GM19324 (cell line): ENCODE data around the gene ZC3H18.

Experiments used
- ATAC-seq: cut with Tn5 transposase; IDR thresholded peaks from one replicate; pipeline ENCODE4 v1.9.1; 2021; ENCODE audit warnings: mild to moderate bottlenecking, moderate library complexity; ENCODE audit not compliant: unreplicated experiment, low FRiP score

Gene ZC3H18

DNA sequence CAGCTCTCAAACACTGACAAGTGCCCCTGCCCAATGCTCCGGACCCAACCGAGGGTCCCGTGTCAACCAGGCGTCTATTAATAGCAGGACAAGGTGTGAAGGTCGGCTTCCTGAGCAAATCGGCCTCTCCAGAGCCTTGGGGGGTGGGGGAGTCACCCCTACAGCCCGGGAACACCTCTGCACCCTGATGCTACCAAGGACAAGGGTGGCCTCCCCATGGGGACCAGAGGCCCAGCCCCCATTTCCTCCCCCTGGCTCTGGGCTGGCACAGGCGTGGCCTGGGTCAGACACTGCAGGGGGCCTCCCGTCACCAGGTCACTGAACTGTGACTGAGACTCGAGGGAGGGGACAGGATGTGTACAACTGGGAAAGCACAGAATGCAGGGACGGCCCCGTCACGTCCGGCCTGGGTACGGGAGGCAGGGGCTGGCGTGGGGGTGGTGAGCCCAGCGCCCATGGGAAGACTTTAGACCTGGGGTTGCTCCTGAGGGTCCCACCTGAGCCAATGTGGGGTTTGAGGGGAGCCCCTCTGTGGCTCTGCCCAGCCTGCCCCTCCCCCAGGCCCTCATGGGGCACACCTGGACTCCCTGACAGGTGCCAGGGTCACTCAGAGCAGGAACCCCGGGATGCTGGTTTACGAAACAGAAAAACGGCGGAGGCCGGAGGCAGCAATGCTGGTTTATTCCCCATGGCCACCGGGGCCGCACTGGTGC, 81.2 kb downstream of the ZC3H18 start:
- ATAC-seq: peak; percentile 64

DNA sequence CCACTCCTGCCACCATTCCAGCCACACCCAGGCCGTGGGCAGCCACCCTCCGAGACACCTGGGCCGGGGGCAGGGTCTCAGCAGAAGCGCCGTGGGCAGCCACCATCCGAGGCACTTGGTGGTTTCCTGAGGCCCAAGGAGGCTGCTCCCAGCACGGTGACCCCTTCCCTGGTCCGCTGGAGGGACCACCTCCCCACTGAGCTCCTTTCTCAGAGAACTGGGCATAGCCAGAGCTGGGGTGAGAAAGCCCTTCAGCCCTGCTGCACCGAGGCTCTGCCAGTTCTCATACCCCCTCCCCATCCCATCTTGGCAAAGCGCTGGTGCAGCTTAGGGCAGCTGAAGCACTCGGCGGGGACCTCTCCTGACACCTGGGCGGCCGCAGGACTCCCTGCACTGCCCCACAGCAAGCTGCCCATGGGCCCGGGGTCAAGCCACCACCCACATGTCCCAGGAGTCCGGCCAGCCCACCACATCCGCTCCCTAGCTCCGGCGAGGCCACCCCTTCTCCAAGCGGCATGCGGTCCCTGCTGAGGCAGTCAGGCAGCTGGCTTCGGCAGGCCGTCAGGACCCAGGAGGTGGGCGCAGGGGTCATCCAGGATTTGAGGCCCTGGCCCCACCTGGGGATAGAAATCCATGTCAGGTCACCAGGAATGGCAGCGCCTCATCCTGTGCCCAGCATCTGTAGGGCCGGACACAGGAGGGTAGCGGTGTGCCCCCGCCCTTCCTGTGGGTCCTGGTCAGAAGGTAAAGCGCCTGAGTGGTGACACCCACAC, 82.0 kb downstream of the ZC3H18 start:
- ATAC-seq: no peak

DNA sequence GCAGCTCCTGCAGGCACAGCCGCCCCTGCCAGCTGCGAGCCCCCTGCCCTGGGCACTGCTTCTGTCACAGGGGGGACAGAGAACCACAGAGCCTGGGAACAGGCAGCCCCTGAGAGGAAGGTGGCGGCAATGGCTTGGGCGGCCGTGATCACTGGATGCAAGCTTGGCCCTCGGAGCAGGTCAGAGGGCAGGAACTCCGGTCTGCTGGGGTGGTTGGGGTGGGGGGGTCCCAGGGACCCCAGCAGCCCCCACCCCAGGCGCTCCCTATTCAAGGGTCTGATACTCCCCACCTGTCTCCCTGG, 82.5 kb downstream of the ZC3H18 start:
- ATAC-seq: no peak

DNA sequence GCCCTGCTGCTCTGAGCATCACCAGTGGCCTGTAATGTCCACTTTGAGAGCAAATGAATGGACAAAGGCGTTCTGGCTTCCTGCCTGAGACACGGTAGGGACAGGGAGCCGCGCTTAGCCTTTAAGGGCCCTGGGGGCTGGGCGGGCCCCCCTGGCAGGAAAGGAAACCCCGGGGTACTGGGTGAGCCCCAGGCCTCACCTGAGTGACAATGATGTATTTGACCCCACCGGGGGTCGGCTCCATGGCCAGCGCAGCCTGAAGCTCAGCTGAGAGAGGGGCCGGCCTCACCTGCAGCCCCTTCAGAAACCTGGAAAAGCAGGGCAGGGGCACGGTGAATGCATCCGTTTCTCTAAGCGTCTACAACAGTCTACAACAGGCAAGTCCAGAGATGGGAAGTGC, 82.9 kb downstream of the ZC3H18 start:
- ATAC-seq: no peak

DNA sequence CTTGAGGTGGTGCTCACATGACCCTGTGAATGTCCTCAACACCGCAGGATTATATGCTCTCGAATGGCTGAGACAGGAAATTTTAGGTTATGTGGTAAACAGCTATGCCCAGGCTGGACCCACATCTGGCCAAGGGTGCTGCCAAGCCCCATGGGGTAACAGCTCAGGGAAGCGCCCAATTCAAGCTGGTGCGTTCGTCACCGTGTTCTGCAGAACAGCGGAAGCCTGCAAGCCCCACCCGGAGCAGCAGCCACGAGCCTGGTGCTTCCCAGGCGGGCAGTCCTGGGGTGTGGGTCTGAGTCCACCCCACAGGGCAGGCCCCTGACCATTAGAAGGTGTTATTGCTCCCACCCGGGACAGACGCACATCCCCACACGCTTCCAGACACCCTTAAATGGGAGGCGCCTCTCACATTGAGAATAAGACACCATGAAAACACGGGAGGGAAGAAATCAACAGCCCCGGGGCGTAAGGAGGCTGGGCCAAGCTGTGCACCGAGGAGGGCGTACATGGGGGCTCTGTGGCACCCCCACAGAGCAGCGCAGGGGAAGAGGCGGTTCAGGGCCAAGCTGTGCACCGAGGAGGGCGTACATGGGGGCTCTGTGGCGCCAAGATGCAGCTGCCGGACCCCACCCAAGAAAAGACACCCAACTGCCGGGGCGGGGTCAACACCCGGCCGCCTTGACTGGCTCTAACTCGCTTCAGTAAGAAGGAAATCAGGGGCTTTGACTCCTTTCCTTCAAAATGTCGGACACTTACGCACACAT, 83.6 kb downstream of the ZC3H18 start:
- ATAC-seq: no peak

DNA sequence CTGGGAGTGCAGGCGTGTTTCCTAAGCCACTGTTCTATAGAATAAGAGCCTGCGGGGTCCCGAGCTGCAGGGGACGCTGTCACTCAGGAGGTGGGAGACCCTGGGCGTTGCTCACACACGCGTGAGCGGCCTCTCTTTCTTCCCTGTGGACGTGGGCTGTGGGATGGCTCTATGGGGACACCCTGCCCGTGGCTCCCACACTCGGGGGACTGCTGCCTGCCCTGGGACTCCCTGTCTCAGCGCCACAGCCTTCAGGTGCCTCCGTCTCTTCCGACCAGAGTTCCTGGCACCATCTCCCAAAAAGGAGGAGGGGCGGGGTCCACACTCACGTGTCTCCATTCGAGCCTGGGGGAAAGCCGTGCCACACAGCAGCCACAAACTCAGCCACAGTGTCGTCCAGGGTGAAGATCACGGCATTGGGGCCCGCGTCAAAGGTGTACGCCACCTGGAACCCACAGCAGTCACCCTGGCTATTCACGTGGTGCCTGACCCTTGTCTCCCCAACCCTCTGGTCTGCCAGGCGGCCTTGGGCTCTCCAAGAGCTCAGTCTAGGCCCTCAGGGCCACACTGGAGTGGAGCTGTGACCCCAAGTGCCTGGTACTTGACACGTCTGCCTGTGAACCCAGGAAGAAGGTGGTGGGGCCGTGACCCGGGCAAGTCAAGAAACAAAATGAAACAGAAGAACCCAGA, 84.3 kb downstream of the ZC3H18 start:
- no peak for ATAC-seq

DNA sequence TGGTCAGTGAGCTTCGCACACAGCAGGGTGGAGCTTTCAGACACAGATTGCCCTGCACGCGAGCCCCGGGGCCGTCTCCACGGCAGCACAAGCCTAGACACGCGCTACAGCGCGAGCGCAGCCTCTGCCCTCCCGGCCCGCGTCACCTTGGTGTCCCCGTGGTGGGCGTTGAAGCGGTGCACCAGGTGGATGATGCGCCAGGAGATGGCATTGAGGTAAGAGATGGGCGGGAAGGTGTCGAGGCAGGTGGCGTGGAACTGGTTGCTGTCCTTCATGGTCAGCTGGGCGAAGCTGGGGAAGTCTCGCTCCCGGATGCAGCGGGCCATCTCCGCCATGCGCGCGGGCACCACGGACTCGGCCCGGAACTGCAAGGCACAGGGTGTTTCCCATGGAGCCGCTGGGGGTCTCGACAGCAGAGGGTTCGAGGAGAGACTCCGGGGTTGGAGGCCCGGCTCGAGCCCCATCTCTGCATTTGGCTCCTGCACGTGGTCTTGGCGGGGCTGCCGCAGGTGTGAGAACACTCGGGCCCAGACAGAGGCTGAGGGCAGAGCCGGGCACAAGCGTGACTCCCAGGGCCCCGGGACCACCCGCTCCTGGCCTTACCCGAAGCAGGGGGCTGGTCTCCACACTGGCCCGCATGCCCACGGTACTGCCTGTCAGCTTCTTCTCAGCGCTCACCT, 85.0 kb downstream of the ZC3H18 start:
- no peak for ATAC-seq

DNA sequence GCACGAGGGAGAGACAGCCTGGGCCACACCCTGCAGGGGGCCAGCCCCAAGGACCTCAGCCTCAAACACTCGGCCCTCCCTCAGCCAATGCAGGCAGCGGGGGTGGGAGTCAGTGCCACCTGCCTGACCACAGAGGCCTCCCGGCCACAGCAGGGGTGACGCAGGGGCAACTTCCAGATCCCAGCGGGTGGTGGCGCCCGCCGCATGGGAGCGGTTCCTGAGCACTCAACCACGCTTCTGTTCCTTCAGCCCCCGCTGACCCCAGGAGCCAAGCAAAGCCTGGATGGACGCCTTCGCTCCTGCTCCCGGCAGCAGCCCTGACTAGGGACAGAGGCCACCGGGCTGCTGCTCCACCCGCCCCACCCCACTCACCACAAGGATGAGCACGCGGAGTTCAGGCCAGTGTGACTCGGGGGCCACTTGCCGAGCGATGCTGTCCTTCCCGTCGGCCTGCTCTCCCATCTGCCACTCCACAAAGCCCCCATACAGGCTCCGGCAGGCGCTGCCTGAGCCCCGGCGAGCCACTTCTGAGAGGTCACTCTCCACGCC, 85.6 kb downstream of the ZC3H18 start:
- no peak for ATAC-seq

DNA sequence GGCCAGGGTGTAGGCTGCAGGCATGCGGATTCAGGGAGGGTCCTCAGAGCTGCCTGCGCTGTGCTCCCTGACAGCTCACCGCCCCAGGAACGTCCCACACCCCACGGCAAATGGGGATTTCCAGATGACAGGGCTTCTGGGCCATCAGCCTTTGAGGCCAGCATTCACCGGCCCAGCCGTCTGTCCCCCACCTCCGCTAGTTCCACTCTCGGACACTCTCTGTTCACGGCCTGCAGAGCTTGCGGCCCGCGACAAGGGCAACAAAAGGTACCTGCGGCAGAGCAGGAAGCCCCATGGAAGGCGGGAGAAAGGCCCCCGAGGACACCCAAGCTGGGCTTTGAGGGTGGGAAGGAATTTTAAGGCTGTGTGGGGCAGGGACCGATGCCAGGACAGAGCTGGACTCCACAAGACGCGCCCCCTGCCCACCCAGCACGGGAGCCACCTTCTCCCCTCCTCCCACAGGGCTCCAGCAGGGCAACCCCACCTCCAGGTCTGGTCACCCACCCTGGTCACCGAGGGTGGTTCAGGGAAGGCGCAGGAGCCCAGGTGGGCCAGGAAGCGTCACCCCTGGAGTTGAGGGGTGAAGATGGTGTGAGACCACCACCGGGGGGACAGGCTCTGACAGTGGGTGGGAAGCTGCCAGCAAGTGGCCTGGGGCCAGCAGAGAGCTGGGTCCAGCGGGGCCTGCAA, 86.2 kb downstream of the ZC3H18 start:
- ATAC-seq: no peak

DNA sequence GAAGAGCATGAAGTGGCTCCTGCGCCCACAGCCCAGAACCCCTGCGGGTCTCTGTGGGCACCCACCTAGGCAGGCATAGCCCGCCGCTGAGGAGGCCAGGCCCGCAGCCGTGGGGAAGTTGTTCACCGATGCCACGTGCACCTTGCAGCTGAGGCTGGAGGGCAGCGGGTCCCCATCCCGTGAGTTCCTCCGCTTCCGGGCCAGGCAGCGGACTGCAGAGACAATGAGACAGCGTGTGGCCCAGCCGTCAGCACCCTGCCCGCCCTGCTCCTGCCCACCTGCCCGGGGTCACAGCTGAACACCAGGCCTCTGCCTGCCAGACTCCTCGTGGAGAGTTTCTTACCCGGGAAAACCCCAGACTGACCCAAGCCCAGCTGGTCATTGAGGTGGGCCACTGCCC, 87.2 kb downstream of the ZC3H18 start:
- ATAC-seq: no peak

DNA sequence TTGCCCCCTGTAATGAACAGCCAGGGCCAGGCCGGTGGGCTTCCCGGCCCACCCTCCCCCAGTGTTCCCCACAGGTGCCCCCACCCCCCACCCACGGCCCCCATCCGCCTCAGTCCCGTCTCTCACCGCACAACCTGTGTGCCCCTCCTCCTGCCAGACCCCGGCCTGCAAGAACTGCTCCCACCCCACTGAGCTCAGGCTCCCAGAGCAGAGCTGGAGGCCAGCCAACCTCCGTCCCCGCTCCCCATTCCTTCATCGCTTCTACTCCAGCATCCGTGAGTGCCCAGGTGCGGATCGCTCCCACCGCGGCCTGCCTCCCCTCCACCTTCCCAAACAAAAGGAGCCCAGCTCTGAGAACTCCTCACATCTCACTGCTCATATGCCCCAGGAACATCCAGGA, 88.5 kb downstream of the ZC3H18 start:
- no peak for ATAC-seq

DNA sequence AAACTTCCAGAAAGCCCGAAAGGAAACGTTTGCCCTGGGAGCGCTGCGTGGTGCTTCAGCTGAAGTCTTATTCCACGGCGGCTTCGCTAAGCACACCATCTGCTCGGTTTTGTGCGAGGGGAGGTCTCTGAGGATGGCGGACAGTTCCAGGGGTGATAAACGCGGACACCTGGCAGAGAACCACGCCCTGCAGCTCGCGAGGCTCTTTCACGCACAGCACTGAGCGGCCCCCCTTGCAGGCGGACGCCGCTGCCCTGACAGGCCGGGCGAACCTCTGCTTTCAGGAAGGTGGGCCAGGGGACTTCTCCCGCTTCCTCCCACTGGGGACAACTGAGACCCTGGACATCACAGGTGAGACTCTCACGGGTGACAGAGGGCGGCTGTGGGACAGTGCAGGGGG, 89.0 kb downstream of the ZC3H18 start:
- ATAC-seq: no peak

DNA sequence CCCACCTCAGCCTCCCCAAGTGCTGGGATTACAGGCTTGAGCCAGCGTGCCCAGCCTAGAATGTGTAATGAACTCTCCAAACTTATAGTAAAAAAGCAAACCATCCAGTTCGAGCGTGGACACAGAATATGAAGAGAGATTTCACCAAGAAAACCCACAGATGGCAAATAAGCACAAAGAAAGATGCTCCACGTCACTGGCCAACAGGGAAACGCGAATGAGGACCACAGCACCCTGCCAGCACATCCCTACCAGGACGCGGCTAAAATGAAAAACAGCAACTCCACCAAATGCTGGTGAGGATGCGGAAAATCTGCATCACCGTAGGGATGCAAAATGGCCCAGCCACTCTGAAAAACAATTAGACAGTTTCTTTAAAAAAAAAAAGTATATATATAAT, 91.3 kb downstream of the ZC3H18 start:
- no peak for ATAC-seq

DNA sequence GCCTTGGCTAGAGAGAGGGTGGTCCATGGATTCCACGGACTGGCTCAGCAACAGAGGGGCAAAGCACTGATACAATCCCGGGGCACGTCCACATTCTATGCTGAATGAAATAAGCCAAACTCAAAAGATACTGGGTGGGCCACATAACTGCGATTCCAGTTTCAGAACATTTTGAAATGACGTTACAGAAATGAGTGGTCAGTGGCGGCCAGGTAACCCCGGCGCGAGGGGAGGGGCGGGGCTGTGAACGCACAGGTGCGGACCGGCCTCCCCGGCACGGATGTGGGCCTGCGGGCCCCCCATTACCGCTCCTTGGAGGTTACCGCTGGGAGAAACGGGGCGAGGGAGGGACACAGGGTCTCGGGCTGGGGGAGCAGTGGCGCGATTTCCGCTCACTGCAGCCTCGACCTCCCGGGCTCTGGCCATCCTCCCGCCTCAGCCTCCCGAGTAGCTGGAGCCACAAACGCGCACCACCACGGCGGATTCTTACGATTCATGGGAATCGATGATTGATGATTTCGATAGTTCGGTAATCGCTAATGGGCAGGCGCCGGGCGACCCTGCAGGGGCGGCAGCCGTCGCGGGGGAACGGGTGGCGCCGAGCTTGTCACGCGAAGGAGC, 92.1 kb downstream of the ZC3H18 start:
- no peak for ATAC-seq

DNA sequence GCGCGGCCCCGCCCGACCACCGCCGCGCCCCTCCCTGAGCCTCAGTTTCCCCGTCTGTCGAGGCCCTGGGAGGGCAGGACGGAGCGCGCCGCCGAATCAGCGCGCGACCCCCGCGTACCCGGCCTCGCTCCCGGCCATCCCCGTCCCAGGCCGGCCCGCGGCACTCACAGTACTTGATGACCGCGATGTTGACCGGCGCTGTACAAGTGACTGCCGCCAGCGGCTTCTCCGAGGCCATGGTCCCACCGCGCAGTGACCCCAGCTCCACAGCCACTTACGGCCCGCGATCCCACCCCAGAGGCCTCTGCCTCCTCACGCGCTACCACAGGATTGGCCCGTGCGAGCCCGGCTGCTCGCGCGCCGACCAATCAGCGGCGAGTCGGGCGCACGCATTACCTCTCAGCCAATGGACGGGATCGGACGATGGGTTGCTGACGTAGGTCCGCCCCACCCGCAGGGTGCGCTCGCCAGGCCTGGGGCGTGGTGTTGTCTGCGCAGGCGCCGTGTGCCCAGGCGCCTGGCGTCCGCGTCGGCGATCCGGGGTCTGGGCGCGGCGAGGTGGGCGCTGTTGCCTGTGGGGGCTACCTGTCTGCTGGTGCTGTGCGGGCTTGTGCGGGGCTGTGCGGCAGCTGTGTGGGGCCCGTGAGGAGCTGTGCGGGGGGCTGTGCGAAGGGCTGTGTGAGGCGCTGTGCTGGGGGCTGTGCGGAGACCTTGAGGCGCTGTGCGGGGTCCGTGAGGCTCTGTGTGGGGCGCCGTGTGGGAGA, 92.8 kb downstream of the ZC3H18 start, which contains the start of gene MVD:
TSS of gene MVD (minus strand) at position 249 of the 764 bp plus-strand sequence. CDS start at position 238, 11 bp downstream.
- ATAC-seq: peak; percentile 98

DNA sequence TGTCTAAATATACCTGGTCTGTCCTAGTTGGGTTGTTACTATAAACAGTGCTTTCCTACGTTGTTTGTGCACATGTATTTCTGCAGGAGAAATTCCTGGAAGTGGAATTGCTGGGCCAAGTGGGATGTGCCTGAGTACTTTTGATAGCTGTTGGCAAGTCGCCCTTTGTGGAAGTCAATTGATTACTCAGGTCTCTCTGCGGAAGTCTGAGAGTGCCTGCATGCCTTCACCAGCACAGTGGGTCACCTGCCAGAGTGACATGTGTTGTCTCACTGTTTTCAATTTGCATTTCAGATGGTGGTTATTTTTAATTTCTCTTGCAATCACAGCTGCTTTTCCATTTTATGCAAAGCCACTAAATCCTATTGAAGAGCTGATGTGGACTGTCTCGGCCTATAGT, 94.9 kb downstream of the ZC3H18 start:
- no peak for ATAC-seq

DNA sequence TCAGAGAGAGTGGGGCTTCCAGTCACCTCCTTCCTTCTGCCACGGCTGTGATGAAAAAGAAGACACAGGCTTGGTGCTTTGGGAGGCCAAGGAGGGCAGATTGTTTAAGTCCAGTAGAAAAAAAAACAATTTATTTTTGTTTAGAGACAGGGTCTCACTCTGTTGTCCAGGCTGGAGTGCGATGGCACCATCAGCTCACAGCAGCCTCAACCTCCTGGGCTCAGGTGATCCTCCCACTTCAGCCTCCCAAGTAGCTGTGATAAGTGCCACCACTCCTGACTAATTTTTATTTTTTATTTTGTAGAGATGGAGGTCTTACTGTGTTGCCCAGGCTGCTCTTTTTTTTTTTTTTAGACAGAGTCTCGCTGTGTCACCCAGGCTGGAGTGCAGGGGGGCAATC, 95.4 kb downstream of the ZC3H18 start:
- ATAC-seq: no peak

DNA sequence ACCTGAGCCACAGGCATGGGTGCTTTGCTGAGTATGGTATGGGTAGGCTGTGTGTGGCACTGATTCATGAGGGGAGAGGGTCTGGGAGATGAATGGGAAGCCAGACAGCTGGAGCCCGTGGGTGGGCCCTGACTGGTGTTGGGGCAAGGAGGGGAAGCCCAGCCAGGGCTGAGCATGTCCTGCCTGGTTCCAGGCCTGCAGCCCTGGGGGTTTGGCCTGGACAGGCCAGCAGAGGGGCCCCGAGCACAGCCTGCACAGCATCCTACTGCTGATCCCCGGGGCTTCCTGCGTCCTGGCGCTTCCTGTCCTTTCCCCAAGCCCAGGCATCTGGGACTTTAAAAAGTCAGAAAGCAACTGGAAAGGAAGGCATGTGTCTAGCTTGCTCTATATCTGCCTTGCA, 97.3 kb downstream of the ZC3H18 start:
- ATAC-seq: no peak
